Measurements from ENCODE around the gene SLC17A7. TPM values are rescaled to one million over a fixed set of nuclear protein-coding genes. Genes with fewer than 3 reads are reported as not detected.

SLC17A7 gene
- total and polyA plus RNA-seq, 2 of the 13 experiments (the other 11 are each of a cell fraction or from before 2014, with no cell fraction given): 0.32 TPM; not detected in 1

DNA sequence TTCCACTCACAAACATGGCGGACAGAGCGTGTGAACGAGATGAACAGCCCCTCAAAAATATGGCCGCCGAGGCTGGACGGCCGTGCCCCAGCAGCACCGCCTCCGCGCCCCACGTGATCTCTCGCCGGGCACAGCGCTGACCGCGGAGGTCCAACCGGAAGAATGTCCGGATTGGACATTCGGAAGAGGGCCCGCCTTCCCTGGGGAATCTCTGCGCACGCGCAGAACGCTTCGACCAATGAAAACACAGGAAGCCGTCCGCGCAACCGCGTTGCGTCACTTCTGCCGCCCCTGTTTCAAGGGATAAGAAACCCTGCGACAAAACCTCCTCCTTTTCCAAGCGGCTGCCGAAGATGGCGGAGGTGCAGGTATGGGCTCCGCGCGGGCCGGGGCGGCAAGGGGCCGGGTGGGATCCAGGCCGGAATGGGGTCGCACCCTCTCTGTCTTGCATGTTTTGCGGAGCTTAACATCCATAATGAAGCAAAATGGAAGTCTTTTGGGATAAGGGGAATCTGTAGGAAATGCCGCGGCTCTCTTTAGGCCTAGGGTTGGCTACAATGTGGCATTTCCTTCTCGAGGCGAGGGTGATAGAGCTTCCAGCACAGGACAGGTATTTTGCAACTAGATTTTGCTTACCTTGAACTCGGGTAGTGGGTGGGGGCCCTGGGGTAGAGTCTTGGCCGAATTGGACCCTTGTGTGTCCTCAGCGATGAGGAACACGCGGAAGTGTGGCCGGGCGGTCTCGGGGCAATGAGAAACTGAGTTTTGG lies 46.1 kb upstream of the SLC17A7 start, which contains the start of gene RPL13A (continued):
- TF ChIP-seq CBFB (CRISPR knock-in tag; IDR thresholded peaks at IDR 0.05) (peak; percentile 85; the same call in 1 of the 2 replicates), ZNF136 (CRISPR knock-in tag; IDR thresholded peaks at IDR 0.05; ENCODE audit: low read depth) (0 out of 2 replicates have a peak, but pooled peaks have one; percentile 63), ZNF205 (CRISPR knock-in tag; IDR thresholded peaks at IDR 0.05) (peak; percentile 90), ZC3H13 (CRISPR knock-in tag; IDR thresholded peaks at IDR 0.05) (peak; percentile 49; the same call in 1 of the 2 replicates), TBX2 (CRISPR knock-in tag; IDR thresholded peaks at IDR 0.05; ENCODE audit: borderline replicate concordance) (peak; percentile 57), ZNF232 (CRISPR knock-in tag; IDR thresholded peaks at IDR 0.05; ENCODE audit: borderline replicate concordance) (peak; percentile 81; the same call in 1 of the 2 replicates), MEF2D (CRISPR knock-in tag; IDR thresholded peaks at IDR 0.05) (peak; percentile 54; the same call in 1 of the 2 replicates), ZNF552 (CRISPR knock-in tag; IDR thresholded peaks at IDR 0.05; ENCODE audit: borderline replicate concordance) (no peak), REL (CRISPR knock-in tag; conservative IDR thresholded peaks at IDR 0.05) (0 out of 2 replicates have a peak, but pooled peaks have one; percentile 21), POGZ (CRISPR knock-in tag; IDR thresholded peaks at IDR 0.05) (peak; percentile 55), ZNF143 (CRISPR knock-in tag; IDR thresholded peaks at IDR 0.05) (peak; percentile 65), SATB2 (CRISPR knock-in tag; IDR thresholded peaks at IDR 0.05) (peak; percentile 81), ZNF121 (CRISPR knock-in tag; IDR thresholded peaks at IDR 0.05) (no peak), HOXA7 (CRISPR knock-in tag; IDR thresholded peaks at IDR 0.05) (no peak), STAT6 (CRISPR knock-in tag; IDR thresholded peaks at IDR 0.05; ENCODE audit: borderline replicate concordance) (no peak), REPIN1 (CRISPR knock-in tag; IDR thresholded peaks at IDR 0.05; ENCODE audit: borderline replicate concordance, low read depth) (peak; percentile 39; the same call in 1 of the 2 replicates)
- TF ChIP-seq, protein P1, sequence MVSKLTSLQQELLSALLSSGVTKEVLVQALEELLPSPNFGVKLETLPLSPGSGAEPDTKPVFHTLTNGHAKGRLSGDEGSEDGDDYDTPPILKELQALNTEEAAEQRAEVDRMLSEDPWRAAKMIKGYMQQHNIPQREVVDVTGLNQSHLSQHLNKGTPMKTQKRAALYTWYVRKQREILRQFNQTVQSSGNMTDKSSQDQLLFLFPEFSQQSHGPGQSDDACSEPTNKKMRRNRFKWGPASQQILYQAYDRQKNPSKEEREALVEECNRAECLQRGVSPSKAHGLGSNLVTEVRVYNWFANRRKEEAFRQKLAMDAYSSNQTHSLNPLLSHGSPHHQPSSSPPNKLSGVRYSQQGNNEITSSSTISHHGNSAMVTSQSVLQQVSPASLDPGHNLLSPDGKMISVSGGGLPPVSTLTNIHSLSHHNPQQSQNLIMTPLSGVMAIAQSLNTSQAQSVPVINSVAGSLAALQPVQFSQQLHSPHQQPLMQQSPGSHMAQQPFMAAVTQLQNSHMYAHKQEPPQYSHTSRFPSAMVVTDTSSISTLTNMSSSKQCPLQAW (CRISPR knock-in tag; IDR thresholded peaks at IDR 0.05): peak; percentile 20; the same call in 1 of the 2 replicates
- TF ChIP-seq, protein P2, sequence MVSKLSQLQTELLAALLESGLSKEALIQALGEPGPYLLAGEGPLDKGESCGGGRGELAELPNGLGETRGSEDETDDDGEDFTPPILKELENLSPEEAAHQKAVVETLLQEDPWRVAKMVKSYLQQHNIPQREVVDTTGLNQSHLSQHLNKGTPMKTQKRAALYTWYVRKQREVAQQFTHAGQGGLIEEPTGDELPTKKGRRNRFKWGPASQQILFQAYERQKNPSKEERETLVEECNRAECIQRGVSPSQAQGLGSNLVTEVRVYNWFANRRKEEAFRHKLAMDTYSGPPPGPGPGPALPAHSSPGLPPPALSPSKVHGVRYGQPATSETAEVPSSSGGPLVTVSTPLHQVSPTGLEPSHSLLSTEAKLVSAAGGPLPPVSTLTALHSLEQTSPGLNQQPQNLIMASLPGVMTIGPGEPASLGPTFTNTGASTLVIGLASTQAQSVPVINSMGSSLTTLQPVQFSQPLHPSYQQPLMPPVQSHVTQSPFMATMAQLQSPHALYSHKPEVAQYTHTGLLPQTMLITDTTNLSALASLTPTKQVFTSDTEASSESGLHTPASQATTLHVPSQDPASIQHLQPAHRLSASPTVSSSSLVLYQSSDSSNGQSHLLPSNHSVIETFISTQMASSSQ (IDR thresholded peaks at IDR 0.05; ENCODE audit: low read depth): 0 out of 2 replicates have a peak, but pooled peaks have one; percentile 44
- TF ChIP-seq, protein P2 (CRISPR knock-in tag; IDR thresholded peaks at IDR 0.05; ENCODE audit: borderline replicate concordance): peak; percentile 46; the same call in 1 of the 2 replicates
- TF ChIP-seq, protein P3, sequence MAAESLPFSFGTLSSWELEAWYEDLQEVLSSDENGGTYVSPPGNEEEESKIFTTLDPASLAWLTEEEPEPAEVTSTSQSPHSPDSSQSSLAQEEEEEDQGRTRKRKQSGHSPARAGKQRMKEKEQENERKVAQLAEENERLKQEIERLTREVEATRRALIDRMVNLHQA (CRISPR knock-in tag; IDR thresholded peaks at IDR 0.05): no peak
